ENCODE measurements around the gene MOGAT1. TPM values are rescaled to one million over a fixed set of nuclear protein-coding genes. Genes with fewer than 3 reads are reported as not detected.

The MOGAT1 gene
- total RNA-seq (2022; extraction: Qiagen RNA extraction): not detected in 5 replicates

GRCh38 chr2:222671259-222672067 lies at the start of gene MOGAT1:
TSS of gene MOGAT1 (plus strand) at chr2:222671658. CDS start at chr2:222671786, 128 bp downstream.

DNA sequence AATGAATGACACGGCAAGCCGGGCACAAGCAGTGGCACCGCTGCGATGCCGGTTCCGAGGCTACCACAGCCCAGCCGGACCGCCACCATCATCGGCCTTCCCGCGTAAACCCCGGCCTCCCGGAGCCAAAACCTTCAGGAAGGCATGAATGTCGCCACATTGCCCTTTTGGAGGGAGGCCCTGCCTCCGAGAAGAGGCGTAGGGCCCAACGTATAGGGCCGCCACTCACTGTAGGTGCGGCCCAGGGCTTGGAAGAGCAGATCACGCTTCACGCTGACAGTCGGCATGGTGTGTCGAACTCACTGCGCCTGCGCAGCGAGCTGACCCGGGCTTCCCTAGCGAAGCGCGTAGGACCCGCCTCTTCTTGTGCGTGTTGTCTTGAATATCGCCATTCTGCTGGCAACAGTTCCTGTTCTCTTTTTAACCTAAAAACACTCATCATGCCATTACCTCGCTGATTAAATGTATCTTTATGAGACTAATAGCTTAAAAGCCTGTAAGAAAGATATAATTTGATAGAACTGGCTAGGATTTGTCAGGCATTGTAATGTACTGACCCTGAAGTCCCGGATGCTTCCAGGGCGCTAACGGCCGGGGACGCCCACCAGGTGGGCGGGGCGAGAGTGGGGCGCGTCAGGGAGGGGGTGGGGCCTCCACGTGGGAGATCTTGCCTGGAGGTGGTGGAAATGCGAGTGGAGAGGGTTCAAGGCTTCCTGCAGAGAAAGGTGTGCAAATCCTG lies 15.5 kb upstream of the MOGAT1 start, which contains the start of gene FARSB:
Gene FARSB, minus strand, starts transcription at position 306 of the 739 bp plus-strand sequence. Its CDS starts 19 bp downstream, at position 287.

Other genes starting within 250 kb of the MOGAT1 start
- gene SGPP2, start 247.1 kb upstream of the MOGAT1 start, total RNA-seq (2022; extraction: Qiagen RNA extraction): 0.46 to 0.84 TPM (median 0.51 TPM) in 5 replicates
- 44.4 to 49.6 TPM (median 46.7 TPM) in 5 replicates for gene FARSB, start 15.6 kb upstream of the MOGAT1 start, total RNA-seq (2022; extraction: Qiagen RNA extraction)
- 146 to 223 TPM (median 182 TPM) in 5 replicates for gene ACSL3, start 189.4 kb downstream of the MOGAT1 start, total RNA-seq (2022; extraction: Qiagen RNA extraction)